Stimulated activated CD8-positive, alpha-beta memory T cell treated with anti-CD3 and anti-CD28 coated beads, Interleukin-2, amount 100 ng/mL, for 48 hours (primary cell): ENCODE measurements around the gene AMZ1.

Source experiments
- DNase-seq, 2 donors: peaks; one replicate each; pipeline ENCODE4 v3.0.0-alpha.2; 2020; ENCODE audit warnings: low read depth in 2 of 2

Gene AMZ1

GRCh38 chr7:2651336-2651735 is 36.7 kb upstream of the AMZ1 start:
- no peak for DNase-seq

GRCh38 chr7:2651847-2652735 is 35.9 kb upstream of the AMZ1 start:
- DNase-seq: no peak

GRCh38 chr7:2652736-2653060 is 35.3 kb upstream of the AMZ1 start:
- no peak for DNase-seq

- DNase-seq: no peak
These were observed 33.9 kb upstream of the AMZ1 start for GRCh38 chr7:2654059-2654458.

- no peak for DNase-seq
These were observed 32.0 kb upstream of the AMZ1 start for GRCh38 chr7:2655870-2656614.

GRCh38 chr7:2657208-2657607 is 30.8 kb upstream of the AMZ1 start:
- no peak for DNase-seq

- DNase-seq: no peak
These were observed 29.9 kb upstream of the AMZ1 start for GRCh38 chr7:2657920-2658671.

- DNase-seq: no peak
These were observed 29.1 kb upstream of the AMZ1 start for GRCh38 chr7:2658941-2659340.

- no peak for DNase-seq
These were observed 28.2 kb upstream of the AMZ1 start for GRCh38 chr7:2659556-2660358.

GRCh38 chr7:2660359-2661095 is 27.5 kb upstream of the AMZ1 start:
- no peak for DNase-seq

GRCh38 chr7:2661096-2661449 is 26.9 kb upstream of the AMZ1 start:
- no peak for DNase-seq

- no peak for DNase-seq
These were observed 26.3 kb upstream of the AMZ1 start for GRCh38 chr7:2661602-2662272.

GRCh38 chr7:2662273-2663120 is 25.5 kb upstream of the AMZ1 start:
- no peak for DNase-seq

- no peak for DNase-seq
These were observed 24.7 kb upstream of the AMZ1 start for GRCh38 chr7:2663121-2663886.

- no peak for DNase-seq
These were observed 24.0 kb upstream of the AMZ1 start for GRCh38 chr7:2663960-2664359.

- DNase-seq: no peak
These were observed 22.6 kb upstream of the AMZ1 start for GRCh38 chr7:2665359-2665791.

GRCh38 chr7:2666155-2666554 is 21.8 kb upstream of the AMZ1 start:
- DNase-seq: no peak

GRCh38 chr7:2666588-2667250 is 21.3 kb upstream of the AMZ1 start:
- DNase-seq: no peak
